NCI-H2029 (cell line): ENCODE results near the gene TMEM164.

Experiments
- DNase-seq: peaks from one replicate; lab custom pipeline; 2025; lab: John Stamatoyannopoulos, UW

Gene TMEM164

DNA sequence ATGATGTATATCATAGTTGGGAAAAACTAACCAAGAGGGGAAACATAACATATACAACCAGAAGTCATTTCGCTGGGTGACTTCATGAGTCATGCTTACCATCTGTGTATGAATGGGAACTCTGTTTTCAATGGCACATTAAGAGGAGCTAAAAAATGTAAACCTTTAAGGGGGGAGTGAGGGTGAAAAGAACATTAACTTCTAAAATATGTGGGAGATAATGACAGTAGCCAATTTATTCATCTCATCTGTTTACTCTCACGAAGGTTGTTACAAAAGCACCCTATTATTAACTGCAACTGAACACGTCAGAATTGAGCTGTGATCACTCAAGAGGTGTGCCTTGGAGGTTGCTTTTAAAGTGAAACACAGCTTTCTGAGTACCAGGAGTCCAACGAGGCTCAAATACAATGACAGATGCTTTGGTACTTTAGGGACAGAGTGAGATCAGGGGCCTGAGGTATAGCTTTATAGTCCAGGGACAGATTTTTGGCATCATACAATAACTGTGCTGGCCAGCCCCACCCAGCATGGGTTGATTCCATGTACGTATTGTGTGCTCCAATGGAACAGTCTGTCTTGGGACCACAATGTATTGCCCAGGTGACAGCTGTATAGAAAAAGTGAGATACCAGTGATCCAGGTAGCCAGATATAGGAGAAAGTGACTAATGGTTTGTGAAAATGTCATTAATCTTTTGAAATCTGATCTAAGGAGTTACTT is 207.7 kb downstream of the TMEM164 start:
- DNase-seq: no peak

DNA sequence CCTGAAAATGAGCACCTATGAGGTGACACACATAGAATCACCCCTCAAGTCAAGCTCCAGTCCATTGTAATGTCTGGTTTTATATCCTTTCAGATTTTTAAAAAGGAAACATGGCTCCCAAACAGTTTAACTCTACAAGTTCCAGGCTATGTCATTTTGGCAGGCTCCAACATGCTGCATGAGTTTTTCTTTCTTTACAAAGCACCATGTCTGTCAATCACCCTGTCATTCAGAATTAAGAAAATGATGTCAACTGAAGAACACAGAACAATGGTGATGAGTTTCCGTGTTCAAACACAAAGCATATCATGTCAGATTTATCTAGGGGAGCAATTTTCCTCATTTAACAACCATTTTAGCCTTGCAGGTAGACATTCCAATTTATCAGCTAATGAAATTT is 208.4 kb downstream of the TMEM164 start:
- DNase-seq: no peak

DNA sequence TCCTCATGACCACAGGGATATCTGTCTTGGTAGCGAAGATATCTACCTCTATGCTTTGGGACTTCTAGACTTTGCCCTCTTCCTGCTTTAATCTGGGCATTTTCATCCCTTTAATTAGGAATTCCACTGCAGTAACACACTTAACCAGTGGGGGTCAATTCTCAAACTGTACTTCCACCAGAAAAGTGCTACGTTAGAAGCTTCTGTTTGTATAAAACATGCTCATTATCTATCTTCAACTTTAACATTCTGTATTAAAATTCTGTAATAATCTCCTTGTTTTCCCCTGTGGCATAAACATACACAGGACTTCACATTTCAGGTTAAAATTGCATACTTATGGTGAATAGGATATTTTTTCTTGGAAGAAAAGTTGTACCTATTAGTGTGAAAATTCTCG is 209.4 kb downstream of the TMEM164 start:
- no peak for DNase-seq

DNA sequence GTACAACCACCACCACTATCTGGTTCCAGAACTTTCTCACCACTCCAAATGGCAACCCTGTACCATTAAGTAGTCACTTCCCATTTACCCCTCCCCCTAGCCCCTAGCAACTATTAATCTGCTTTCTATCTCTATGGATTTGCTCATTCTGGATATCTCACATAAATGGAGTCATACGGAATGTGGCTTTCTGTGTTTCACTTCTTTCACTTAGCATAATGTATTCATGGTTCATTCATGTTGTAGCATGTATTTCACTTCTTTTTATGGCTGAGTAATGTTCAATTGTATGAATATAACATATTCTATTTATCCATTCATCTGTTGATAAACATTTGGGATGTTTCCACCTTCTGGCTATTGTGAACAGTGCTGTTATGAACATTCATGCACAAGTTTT is 210.3 kb downstream of the TMEM164 start:
- no peak for DNase-seq

DNA sequence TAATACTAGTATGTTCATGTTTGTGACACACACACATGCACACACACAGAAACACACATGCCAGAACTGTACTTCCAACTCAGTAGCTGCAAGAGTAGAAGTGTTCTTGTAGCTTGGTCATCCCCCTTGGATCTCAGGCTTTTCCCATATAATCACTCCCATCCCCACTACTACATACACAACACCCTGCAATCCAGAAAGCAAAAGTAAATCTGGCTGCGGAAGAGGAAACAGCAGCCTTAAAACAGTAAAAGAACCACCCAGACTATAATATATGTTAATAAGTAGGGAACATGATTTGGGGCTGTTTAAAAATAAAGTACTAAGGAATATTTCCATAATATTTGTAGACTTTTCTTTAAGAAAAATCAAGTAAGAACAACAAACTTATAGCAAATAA is 211.8 kb downstream of the TMEM164 start:
- no peak for DNase-seq

DNA sequence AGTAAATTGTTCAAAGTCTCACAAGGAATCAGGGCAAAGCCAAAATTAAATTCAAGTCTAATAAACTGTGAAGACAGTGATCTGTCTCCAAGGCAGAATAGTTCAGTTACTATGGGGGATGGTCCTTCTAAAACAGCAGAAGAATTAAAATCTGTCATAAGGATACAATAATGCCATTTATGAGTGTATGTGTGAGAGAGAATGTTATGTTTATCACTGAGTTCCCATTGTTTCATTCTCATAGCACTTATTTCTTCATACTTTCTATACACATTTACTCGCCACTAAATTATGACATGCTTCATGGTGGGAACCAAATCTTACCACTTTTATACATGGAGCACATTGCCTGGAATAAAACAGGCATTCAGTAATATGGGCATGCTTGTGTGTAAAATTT is 212.5 kb downstream of the TMEM164 start:
- no peak for DNase-seq

DNA sequence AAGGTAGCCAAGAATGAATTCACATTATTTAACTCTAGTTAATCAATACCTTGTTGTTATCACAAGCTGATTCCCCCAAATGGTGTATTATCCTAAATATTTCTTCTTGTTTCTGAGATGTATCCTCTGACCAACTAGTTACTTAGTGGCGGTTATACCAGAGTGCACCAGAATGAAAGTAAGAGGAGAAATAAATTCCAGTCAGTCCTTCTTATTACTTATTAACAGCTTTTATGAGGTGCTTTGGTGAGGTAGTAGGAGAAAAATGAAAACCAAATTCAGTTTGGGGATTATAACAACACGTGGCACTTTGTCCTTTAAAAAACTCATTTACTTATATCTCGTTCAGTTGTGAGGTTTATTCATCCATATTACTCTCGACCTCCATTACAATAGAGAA is 213.1 kb downstream of the TMEM164 start:
- no peak for DNase-seq

DNA sequence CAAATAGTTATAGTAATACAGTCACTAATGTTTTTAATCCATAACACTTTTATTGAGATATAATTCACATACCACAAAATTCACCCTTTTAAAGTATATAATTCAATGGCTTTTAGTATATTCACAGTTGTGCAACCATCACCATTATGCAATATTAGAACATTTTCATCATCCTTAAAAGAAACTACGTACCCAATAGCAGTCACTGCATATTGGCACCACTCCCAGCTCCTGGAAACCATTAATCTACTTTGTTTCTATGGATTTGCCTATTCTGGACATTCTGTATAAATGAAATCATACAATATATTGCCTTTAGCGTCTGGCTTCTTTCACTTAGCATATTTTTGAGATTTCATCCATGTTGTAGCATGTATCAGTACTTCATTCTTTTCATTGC is 215.7 kb downstream of the TMEM164 start:
- no peak for DNase-seq

DNA sequence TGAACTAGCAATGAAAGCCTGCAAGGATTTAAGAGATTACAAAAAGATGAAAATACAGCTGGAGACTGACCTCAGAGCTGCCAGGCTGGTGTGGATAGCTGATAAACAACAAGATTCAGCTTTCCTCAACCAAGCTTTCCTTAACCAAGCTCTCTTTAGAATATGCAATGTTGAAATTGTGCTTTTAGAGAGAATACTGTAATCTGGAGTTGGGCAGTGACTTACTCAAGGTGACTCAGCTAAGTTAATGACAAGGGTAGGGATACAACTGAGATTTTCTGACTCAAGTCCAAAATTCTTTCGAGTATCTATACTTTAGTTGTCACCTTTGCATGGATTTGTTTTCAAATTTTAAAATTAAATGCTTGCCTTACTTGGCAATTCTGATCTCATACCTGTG is 217.0 kb downstream of the TMEM164 start:
- no peak for DNase-seq

DNA sequence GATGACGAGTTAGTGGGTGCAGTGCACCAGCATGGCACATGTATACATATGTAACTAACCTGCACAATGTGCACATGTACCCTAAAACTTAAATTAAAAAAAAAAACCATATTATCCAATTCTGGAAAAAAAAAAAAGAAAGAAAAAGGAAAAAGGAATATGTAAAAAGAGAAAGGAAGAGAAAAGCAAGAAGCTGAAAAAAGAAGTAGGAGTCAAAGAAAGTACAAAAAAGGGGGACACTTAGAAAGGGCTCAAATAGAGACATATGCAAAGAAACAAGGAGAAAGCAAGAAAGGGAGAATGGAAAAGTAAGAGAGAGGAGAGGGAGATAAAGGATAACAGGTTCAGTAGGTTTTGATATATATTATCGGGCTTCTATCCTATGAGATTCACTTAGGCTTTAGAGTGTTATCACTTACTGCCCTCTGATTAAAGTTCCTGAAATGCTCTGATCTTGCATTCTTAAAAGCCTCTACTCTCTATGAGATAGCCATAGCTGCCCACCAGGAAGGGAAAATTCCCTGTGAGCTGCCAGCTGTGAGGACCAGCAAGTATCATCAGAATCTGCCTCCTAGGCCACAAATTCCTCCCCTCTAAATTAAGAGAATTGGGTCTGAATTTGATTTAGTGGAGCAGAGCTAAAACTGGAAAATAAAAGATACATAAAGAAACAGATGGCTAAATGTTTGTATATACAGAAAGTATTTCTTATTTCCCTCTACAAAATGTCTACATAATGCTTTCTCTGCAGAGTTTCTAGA is 219.8 kb downstream of the TMEM164 start:
- no peak for DNase-seq

DNA sequence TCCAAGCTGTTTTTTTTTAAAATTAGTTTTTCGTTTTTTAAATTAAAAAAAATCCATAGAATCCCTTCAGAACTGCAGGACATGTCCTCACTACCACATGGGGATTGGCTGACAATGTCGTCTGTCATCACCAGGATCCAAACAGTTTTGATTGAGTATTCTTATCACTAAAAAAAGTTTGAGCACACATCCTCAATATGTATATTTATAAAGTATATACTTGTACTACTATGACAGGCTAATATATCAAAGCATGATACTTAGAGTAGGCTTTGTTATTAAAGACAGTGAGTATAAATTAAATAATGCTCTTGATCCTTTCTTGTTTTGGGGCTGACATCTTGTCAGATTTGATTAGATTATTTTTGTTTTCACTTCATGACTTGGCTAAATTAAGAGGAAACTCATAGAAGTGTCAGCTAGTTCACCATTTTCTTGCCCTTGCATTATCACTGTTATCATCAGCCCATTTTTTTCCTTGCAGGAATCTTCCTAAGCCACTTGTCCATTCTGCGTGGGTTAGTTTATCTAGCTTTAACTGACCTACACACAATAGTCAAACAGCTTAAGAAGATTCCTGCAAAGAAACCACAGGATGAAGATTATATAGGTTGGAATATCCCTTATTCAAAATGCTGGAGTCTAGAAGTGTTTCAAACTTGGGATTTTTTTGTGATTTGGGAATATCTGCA is 222.2 kb downstream of the TMEM164 start:
- DNase-seq: no peak

DNA sequence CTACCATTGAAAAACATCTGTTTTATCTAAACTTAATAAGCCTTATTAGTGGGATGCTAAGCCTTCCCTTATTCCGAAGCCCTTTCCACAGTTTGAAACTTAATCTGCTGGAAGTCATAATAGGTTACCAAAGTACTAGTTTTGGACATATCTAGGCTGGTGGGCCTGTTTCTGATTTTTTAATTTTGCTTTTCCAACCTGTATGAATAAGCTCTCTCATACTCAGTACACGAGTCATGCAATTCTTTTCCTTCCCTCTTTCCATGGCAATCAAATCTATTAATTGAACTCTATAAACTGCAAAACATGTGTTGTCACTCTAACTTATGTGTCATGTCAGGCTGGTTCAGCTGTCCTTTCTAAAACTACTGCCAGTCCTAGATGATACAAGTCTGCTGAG is 224.0 kb downstream of the TMEM164 start:
- no peak for DNase-seq
